ENCODE results near the gene DECR2. TPM values are rescaled to one million over a fixed set of nuclear protein-coding genes. Genes with fewer than 3 reads are reported as not detected.

Gene DECR2
- polyA plus RNA-seq, 3 donors: 5.7 to 12.8 (median 8.7) TPM

- Mint-ChIP-seq H3K27ac (peak overlapping the region in 5 of 7 donors; percentile 25 to 83 (median 75)), H3K27me3 (ENCODE audit: low read depth in 3 of 3) (peaks cover 3 to 6% (median 4%) of the 10 kb centered on the region in 3 donors)
- H3K9ac ChIP-seq (ENCODE audit: insufficient read depth, low read length, poor library complexity, severe bottlenecking): no peak overlapping the region
These were observed 5.1 kb upstream of the DECR2 start for GRCh38 chr16:396605-397004.

GRCh38 chr16:397135-397661 is 4.5 kb upstream of the DECR2 start, which contains the start of gene NME4:
TSS of gene NME4 (plus strand) at chr16:397199. CDS start at chr16:397223, 24 bp downstream.
- Mint-ChIP-seq H3K4me3 (peak within 1 kb of the TSS; percentile 85 to 92), H3K27ac (peak within 1 kb of the TSS in 5 of 7 donors; percentile 25 to 83 (median 75)), H3K36me3 (peaks cover 0 to 6% of the 10 kb centered on the region in 2 donors), H3K4me1 (peaks cover 35% of the 10 kb centered on the region), H3K27me3 (ENCODE audit: low read depth in 3 of 3) (peaks cover 3 to 5% (median 4%) of the 10 kb centered on the region in 3 donors), H3K9me3 (peaks cover 0 to 4% (median 0%) of the 10 kb centered on the region in 7 donors)
- Histone ChIP-seq H3K27ac (ENCODE audit: low read depth in 1 of 2, low read length in 2 of 2) (no peak within 1 kb of the TSS), H3K4me3 (replicated peaks in 1 of 3; ENCODE audit: low read depth in 2 of 3, low read length in 3 of 3) (peak within 1 kb of the TSS; percentile 38 to 73 (median 53)), H4K20me1 (ENCODE audit: insufficient read depth, low read length) (no peaks in the 10 kb centered on the region), H3K79me2 (ENCODE audit: insufficient read depth, low read length) (peaks cover 4% of the 10 kb centered on the region), H3K36me3 (replicated peaks in 1 of 2; ENCODE audit: control insufficient read depth in 1 of 2, insufficient read depth in 2 of 2, low read length in 2 of 2) (no peaks in the 10 kb centered on the region), H3K9me3 (replicated peaks in 1 of 2; ENCODE audit: control insufficient read depth in 1 of 2, insufficient read depth in 1 of 2, low read length in 2 of 2) (no peaks in the 10 kb centered on the region), H3K9ac (ENCODE audit: insufficient read depth, low read length, poor library complexity, severe bottlenecking) (peak within 1 kb of the TSS; percentile 46), H3K27me3 (ENCODE audit: control insufficient read depth in 2 of 2, insufficient read depth in 2 of 2, low read length in 2 of 2) (no peaks in the 10 kb centered on the region), H2AFZ (ENCODE audit: insufficient read depth, low read depth, low read length, poor library complexity, severe bottlenecking) (peak within 1 kb of the TSS; percentile 46), H3K4me1 (ENCODE audit: control insufficient read depth in 1 of 2, insufficient read depth in 2 of 2, low read length in 2 of 2) (peaks cover 36 to 44% of the 10 kb centered on the region in 2 donors), H3K4me2 (replicated peaks; ENCODE audit: extremely low read depth, low read length, poor library complexity, severe bottlenecking) (peak within 1 kb of the TSS; percentile 74)
- no peak for TF ChIP-seq CTCF (IDR thresholded peaks at IDR 0.05)
- WGBS (ENCODE audit: insufficient coverage): under 1% methylated on average over 55 of the region's 75 CpGs
- intact Hi-C loops (cut with micrococcal nuclease): loop anchor here in 1 of 2 donors (5.0 kb wide), 1 partner anchor 130 kb away; the partner anchor contains the start of gene CAPN15
- peak in 1 of 3 donors; percentile 19 for DNase-seq

More at GRCh38 chr16:396605-397004, 5.1 kb upstream of the DECR2 start:
- intact Hi-C loops (cut with micrococcal nuclease): loop anchor here in 1 of 2 donors (5.0 kb wide), 1 partner anchor 131 kb away; the partner anchor contains the start of gene CAPN15
- H3K9me3 Mint-ChIP-seq: peaks cover 0 to 9% (median 4%) of the 10 kb centered on the region in 7 donors
- DNase-seq: peak in 1 of 3 donors; percentile 10
- WGBS (ENCODE audit: insufficient coverage): 0% methylated on average over 13 of the region's 22 CpGs
- H3K4me1 ChIP-seq (ENCODE audit: control insufficient read depth in 1 of 2, insufficient read depth in 2 of 2, low read length in 2 of 2): peaks cover 35 to 41% of the 10 kb centered on the region in 2 donors
- peaks cover 33% of the 10 kb centered on the region for H3K4me1 Mint-ChIP-seq
- TF ChIP-seq CTCF (IDR thresholded peaks at IDR 0.05): no peak
- H3K4me3 ChIP-seq (replicated peaks in 1 of 3; ENCODE audit: low read depth in 2 of 3, low read length in 3 of 3): peak overlapping the region; percentile 38 to 73 (median 53)
- H2AFZ ChIP-seq (ENCODE audit: insufficient read depth, low read depth, low read length, poor library complexity, severe bottlenecking): peak overlapping the region; percentile 46
- peak overlapping the region; percentile 85 to 92 for H3K4me3 Mint-ChIP-seq
- peaks cover 0 to 3% of the 10 kb centered on the region in 2 donors for H3K9me3 ChIP-seq (replicated peaks in 1 of 2; ENCODE audit: control insufficient read depth in 1 of 2, insufficient read depth in 1 of 2, low read length in 2 of 2)
- peaks cover 4% of the 10 kb centered on the region for H3K79me2 ChIP-seq (ENCODE audit: insufficient read depth, low read length)
- H3K4me2 ChIP-seq (replicated peaks; ENCODE audit: extremely low read depth, low read length, poor library complexity, severe bottlenecking): peak overlapping the region; percentile 74
- no peaks in the 10 kb centered on the region for H4K20me1 ChIP-seq (ENCODE audit: insufficient read depth, low read length)
- H3K27me3 ChIP-seq (ENCODE audit: control insufficient read depth in 2 of 2, insufficient read depth in 2 of 2, low read length in 2 of 2): no peaks in the 10 kb centered on the region
- H3K27ac ChIP-seq (ENCODE audit: low read depth in 1 of 2, low read length in 2 of 2): no peak overlapping the region
- H3K36me3 ChIP-seq (replicated peaks in 1 of 2; ENCODE audit: control insufficient read depth in 1 of 2, insufficient read depth in 2 of 2, low read length in 2 of 2): no peaks in the 10 kb centered on the region
- H3K36me3 Mint-ChIP-seq: peaks cover 0 to 6% of the 10 kb centered on the region in 2 donors
